ENCODE measurements around the gene SPPL2B.

DNA sequence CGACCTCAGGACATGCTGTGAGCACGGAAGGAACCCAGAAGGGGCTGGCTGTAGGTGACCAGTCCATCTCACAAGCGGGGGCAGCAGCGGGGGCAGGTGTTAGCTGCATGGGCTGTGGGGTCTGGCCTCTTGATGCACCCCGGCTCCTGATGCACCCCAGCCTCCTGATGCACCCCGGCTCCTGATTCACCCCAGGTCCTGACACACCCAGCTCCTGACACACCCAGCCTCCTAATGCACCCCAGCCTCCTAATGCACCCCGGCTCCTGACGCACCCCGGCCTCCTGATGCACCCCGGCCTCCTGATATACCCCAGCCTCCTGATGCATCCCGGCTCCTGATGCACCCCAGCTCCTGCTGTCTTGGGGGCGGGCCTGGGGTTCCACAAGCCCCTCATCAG is 7.5 kb upstream of the SPPL2B start:
- TF ChIP-seq ELF4 (IDR thresholded peaks at IDR 0.05) = no peak
- no peak for TF ChIP-seq FOXA1 (IDR thresholded peaks at IDR 0.05)
